Progenitor cell of endocrine pancreas (in vitro differentiated cells): ENCODE measurements around the gene HAND2. TPM values are rescaled to one million over a fixed set of nuclear protein-coding genes. Genes with fewer than 3 reads are reported as not detected.

ENCODE experiments used
- DNase-seq: peaks from one replicate; pipeline ENCODE4 v3.0.0; 2021; ENCODE audit warnings: low spot score; ENCODE audit not compliant: unreplicated experiment
- H3K27ac Mint-ChIP-seq: 2 replicates; pipeline ENCODE4 v1.8.0; 2021; ENCODE audit warnings: mild to moderate bottlenecking, moderate library complexity, mixed read lengths
- H3K27me3 Mint-ChIP-seq: 2 replicates; pipeline ENCODE4 v1.8.0; 2021; ENCODE audit warnings: mixed read lengths
- H3K36me3 Mint-ChIP-seq: 2 replicates; pipeline ENCODE4 v1.8.0; 2022; ENCODE audit warnings: mixed read lengths; ENCODE audit not compliant: insufficient read depth
- H3K4me1 Mint-ChIP-seq: 2 replicates; pipeline ENCODE4 v1.8.0; 2021; ENCODE audit warnings: low read depth, mixed read lengths
- H3K4me3 Mint-ChIP-seq: 2 replicates; pipeline ENCODE4 v1.8.0; 2021; ENCODE audit warnings: low read depth, mild to moderate bottlenecking, moderate library complexity, mixed read lengths
- H3K9me3 Mint-ChIP-seq: 2 replicates; pipeline ENCODE4 v1.8.0; 2021; ENCODE audit warnings: low read depth, mixed read lengths
- CTCF ChIP-seq: fragments of 200-600 bp; sonication (generic); IDR thresholded peaks from one replicate; pipeline ENCODE4 v1.5.0; 2021; ENCODE audit warnings: antibody characterized with exemption, mild to moderate bottlenecking; ENCODE audit not compliant: unreplicated experiment
- total RNA-seq: library from RNA; stranded (reverse); gene quantifications from 2 replicates; pipeline ENCODE4 v1.2.1, GENCODE V29; 2021

Gene HAND2
- total RNA-seq, 1 donor from 2014 or later: 2.5 TPM

GRCh38 chr4:173543266-173543665 is 13.2 kb upstream of the HAND2 start:
- Mint-ChIP-seq H3K27me3 (peaks cover 87% of the 10 kb centered on the region), H3K4me1 (peaks cover 4% of the 10 kb centered on the region), H3K4me3 (no peak overlapping the region), H3K36me3 (no peaks in the 10 kb centered on the region), H3K9me3 (no peaks in the 10 kb centered on the region), H3K27ac (no peak overlapping the region)
- TF ChIP-seq CTCF: no peak
- DNase-seq: no peak

- Mint-ChIP-seq H3K4me1 (peaks cover 4% of the 10 kb centered on the region), H3K4me3 (no peak overlapping the region), H3K27ac (no peak overlapping the region), H3K36me3 (no peaks in the 10 kb centered on the region), H3K27me3 (peaks cover 93% of the 10 kb centered on the region), H3K9me3 (no peaks in the 10 kb centered on the region)
- DNase-seq: no peak
- no peak for TF ChIP-seq CTCF
Observed at GRCh38 chr4:173539986-173540385, 10.0 kb upstream of the HAND2 start.

GRCh38 chr4:173538909-173539445 is 8.9 kb upstream of the HAND2 start:
- Mint-ChIP-seq H3K4me1 (peaks cover 4% of the 10 kb centered on the region), H3K4me3 (no peak overlapping the region), H3K27ac (no peak overlapping the region), H3K36me3 (no peaks in the 10 kb centered on the region), H3K9me3 (no peaks in the 10 kb centered on the region), H3K27me3 (peaks cover 94% of the 10 kb centered on the region)
- no peak for DNase-seq
- TF ChIP-seq CTCF: no peak

- no peaks in the 10 kb centered on the region for H3K9me3 Mint-ChIP-seq
Observed at GRCh38 chr4:173538148-173538908, 8.3 kb upstream of the HAND2 start.

More at GRCh38 chr4:173538148-173538908, 8.3 kb upstream of the HAND2 start:
- TF ChIP-seq CTCF: no peak
- Mint-ChIP-seq H3K4me3 (peak overlapping the region; percentile 41), H3K27me3 (peaks cover 94% of the 10 kb centered on the region), H3K27ac (no peak overlapping the region), H3K36me3 (no peaks in the 10 kb centered on the region), H3K4me1 (peaks cover 4% of the 10 kb centered on the region)
- DNase-seq: no peak
